ENCODE results near the gene SKI.

Gene SKI

GRCh38 chr1:2209400-2210083 lies 18.6 kb upstream of the SKI start:
- peak; percentile 10 for DNase-seq (ENCODE audit: low read depth, low spot score)

- DNase-seq (ENCODE audit: low read depth, low spot score): peak; percentile 9
Observed at GRCh38 chr1:2210084-2210653, 17.9 kb upstream of the SKI start.

- DNase-seq (ENCODE audit: low read depth, low spot score): peak; percentile 16
Observed at GRCh38 chr1:2210786-2211185, 17.3 kb upstream of the SKI start.

GRCh38 chr1:2212274-2212531 lies 15.9 kb upstream of the SKI start:
- DNase-seq (ENCODE audit: low read depth, low spot score): no peak

- peak; percentile 97 for DNase-seq (ENCODE audit: low read depth, low spot score)
Observed at GRCh38 chr1:2212532-2213491, 15.3 kb upstream of the SKI start.

- DNase-seq (ENCODE audit: low read depth, low spot score): peak; percentile 50
Observed at GRCh38 chr1:2213576-2214505, 14.3 kb upstream of the SKI start.

GRCh38 chr1:2214541-2215241 lies 13.4 kb upstream of the SKI start:
- DNase-seq (ENCODE audit: low read depth, low spot score): no peak

GRCh38 chr1:2215329-2215728 lies 12.8 kb upstream of the SKI start:
- no peak for DNase-seq (ENCODE audit: low read depth, low spot score)

- no peak for DNase-seq (ENCODE audit: low read depth, low spot score)
Observed at GRCh38 chr1:2215909-2216766, 12.0 kb upstream of the SKI start.

- DNase-seq (ENCODE audit: low read depth, low spot score): no peak
Observed at GRCh38 chr1:2216767-2217058, 11.4 kb upstream of the SKI start.

- no peak for DNase-seq (ENCODE audit: low read depth, low spot score)
Observed at GRCh38 chr1:2221271-2221670, 6.8 kb upstream of the SKI start.

GRCh38 chr1:2224170-2224584 lies 3.9 kb upstream of the SKI start:
- no peak for DNase-seq (ENCODE audit: low read depth, low spot score)

GRCh38 chr1:2224631-2225428 lies 3.3 kb upstream of the SKI start:
- no peak for DNase-seq (ENCODE audit: low read depth, low spot score)

- no peak for DNase-seq (ENCODE audit: low read depth, low spot score)
Observed at GRCh38 chr1:2226525-2227345, 1.4 kb upstream of the SKI start.

- DNase-seq (ENCODE audit: low read depth, low spot score): peak; percentile 97
Observed at GRCh38 chr1:2227346-2228156, 568 bp upstream of the SKI start.

GRCh38 chr1:2228694-2229036 lies 546 bp downstream of the SKI start:
- DNase-seq (ENCODE audit: low read depth, low spot score): no peak

GRCh38 chr1:2229037-2229864 lies 1.1 kb downstream of the SKI start:
- DNase-seq (ENCODE audit: low read depth, low spot score): peak; percentile 70

Data from ELF-1 (cell line).